CD8-positive, alpha-beta memory T cell (primary cell): ENCODE data around the gene UNC5B. TPM values are rescaled to one million over a fixed set of nuclear protein-coding genes. Genes with fewer than 3 reads are reported as not detected.
"Not testable (repeated sequence)": the region's sequence is repeated elsewhere in the genome, so short reads cannot be mapped to it uniquely, and the experiment has no call there.

Experiments
- CTCF ChIA-PET: fragments of 350-600 bp; sonication (Branson Sonifier 250); formaldehyde crosslinking; loops from one replicate; lab custom pipeline; 2021; ENCODE audit warnings: antibody characterized with exemption; lab: Charles Lee
- POLR2A ChIA-PET: fragments of 350-600 bp; sonication (Branson Sonifier 250); formaldehyde crosslinking; loops from one replicate; lab custom pipeline; 2021; ENCODE audit warnings: antibody characterized with exemption; lab: Charles Lee
- DNase-seq, 5 donors: peaks; one replicate each; pipeline versions ENCODE4 v3.0.0 to v3.0.0-alpha.2; 2020 to 2022; ENCODE audit warnings: mixed read lengths in 1 of 5
- H3K27ac ChIP-seq: one replicate; pipeline ENCODE4 v1.7.0; 2013; ENCODE audit warnings: low read depth, mild to moderate bottlenecking, low read length, moderate library complexity
- H3K27me3 ChIP-seq: 2 replicates; pipeline ENCODE4 v1.7.0; 2013; ENCODE audit warnings: low read length, mild to moderate bottlenecking; ENCODE audit not compliant: insufficient read depth, poor library complexity, severe bottlenecking
- H3K36me3 ChIP-seq: 2 replicates; pipeline ENCODE4 v1.7.0; 2013; ENCODE audit warnings: mild to moderate bottlenecking, low read length, moderate library complexity; ENCODE audit not compliant: insufficient read depth
- H3K4me1 ChIP-seq: 2 replicates; pipeline ENCODE4 v1.7.0; 2013; ENCODE audit warnings: mild to moderate bottlenecking, low read length, moderate library complexity; ENCODE audit not compliant: insufficient read depth
- H3K4me3 ChIP-seq: 2 replicates; pipeline ENCODE4 v1.7.0; 2013; ENCODE audit warnings: mild to moderate bottlenecking, low read length
- H3K9me3 ChIP-seq: 2 replicates; pipeline ENCODE4 v1.7.0; 2013; ENCODE audit warnings: mild to moderate bottlenecking, low read length
- H3K27ac Mint-ChIP-seq, 8 donors: one replicate each; pipeline ENCODE4 v1.8.0; 2020 to 2021; ENCODE audit warnings: mixed read lengths in 8 of 8, mild to moderate bottlenecking in 6 of 8, inconsistent platforms in 3 of 8, moderate library complexity in 3 of 8
- H3K27me3 Mint-ChIP-seq, 2 donors: one replicate each; pipeline ENCODE4 v1.8.0; 2020 to 2021; ENCODE audit warnings: mixed read lengths in 2 of 2, mild to moderate bottlenecking in 1 of 2, moderate library complexity in 1 of 2
- H3K36me3 Mint-ChIP-seq, 3 donors: one replicate each; pipeline ENCODE4 v1.8.0; 2020 to 2021; ENCODE audit warnings: mixed read lengths in 3 of 3, inconsistent platforms in 1 of 3, mild to moderate bottlenecking in 1 of 3
- H3K4me1 Mint-ChIP-seq, 3 donors: one replicate each; pipeline ENCODE4 v1.8.0; 2020 to 2021; ENCODE audit warnings: mixed read lengths in 3 of 3, inconsistent platforms in 1 of 3, mild to moderate bottlenecking in 1 of 3
- H3K4me3 Mint-ChIP-seq, 7 donors: one replicate each; pipeline ENCODE4 v1.8.0; 2020 to 2021; ENCODE audit warnings: mixed read lengths in 7 of 7, mild to moderate bottlenecking in 6 of 7, moderate library complexity in 4 of 7, inconsistent platforms in 2 of 7
- H3K9me3 Mint-ChIP-seq, 5 donors: one replicate each; pipeline ENCODE4 v1.8.0; 2020 to 2022; ENCODE audit warnings: mixed read lengths in 5 of 5, mild to moderate bottlenecking in 3 of 5, moderate library complexity in 2 of 5, inconsistent platforms in 1 of 5
- polyA plus RNA-seq: library from polyadenylated mRNA; unstranded; fragments of 300-500 nt; fragmentation: Illumina TruSeq; gene quantifications from one replicate; pipeline ENCODE4 v1.2.3, GENCODE V29; 2021
- total RNA-seq, 2 experiments: library from RNA; stranded (reverse); gene quantifications; one replicate each; pipeline ENCODE4 v1.2.3, GENCODE V29; 2021

UNC5B gene
- total and polyA plus RNA-seq, 3 experiments from 2014 or later = 0.06 to 0.13 (median 0.11) TPM

- Mint-ChIP-seq H3K36me3 (no peaks in the 10 kb centered on the region), H3K27ac (no peak overlapping the region), H3K27me3 (peaks cover 13 to 19% of the 10 kb centered on the region in 2 donors), H3K9me3 (no peaks in the 10 kb centered on the region), H3K4me3 (no peak overlapping the region), H3K4me1 (no peaks in the 10 kb centered on the region)
- H3K4me3 ChIP-seq = no peak overlapping the region
- no peaks in the 10 kb centered on the region for H3K27me3 ChIP-seq
- no peaks in the 10 kb centered on the region for H3K9me3 ChIP-seq
- ChIA-PET POLR2A (no interaction called here), CTCF (interaction anchor here (1.6 kb wide), 1 partner anchor 602 kb away, joined by 4 read pairs; no protein-coding TSS in a partner anchor)
- no peaks in the 10 kb centered on the region for H3K4me1 ChIP-seq
- no peak overlapping the region for H3K27ac ChIP-seq
- no peak for DNase-seq
- H3K36me3 ChIP-seq = no peaks in the 10 kb centered on the region
These were observed 81.2 kb downstream of the UNC5B start for GRCh38 chr10:71293446-71294084.

- Mint-ChIP-seq H3K27ac (no peak overlapping the region), H3K4me3 (peak overlapping the region in 1 of 7 donors; percentile 24), H3K4me1 (no peaks in the 10 kb centered on the region), H3K36me3 (no peaks in the 10 kb centered on the region), H3K9me3 (no peaks in the 10 kb centered on the region), H3K27me3 (peaks cover 13 to 21% of the 10 kb centered on the region in 2 donors)
- DNase-seq = no peak
- Histone ChIP-seq H3K36me3 (no peaks in the 10 kb centered on the region), H3K4me1 (no peaks in the 10 kb centered on the region), H3K27me3 (no peaks in the 10 kb centered on the region), H3K4me3 (no peak overlapping the region), H3K27ac (no peak overlapping the region), H3K9me3 (no peaks in the 10 kb centered on the region)
- ChIA-PET POLR2A (no interaction called here), CTCF (no interaction called here)
These were observed 81.8 kb downstream of the UNC5B start for GRCh38 chr10:71294091-71294561.

GRCh38 chr10:71294856-71295255, 82.5 kb downstream of the UNC5B start:
- CTCF ChIA-PET = no interaction called here
- Histone ChIP-seq H3K4me1 (no peaks in the 10 kb centered on the region), H3K36me3 (no peaks in the 10 kb centered on the region), H3K4me3 (no peak overlapping the region), H3K27ac (no peak overlapping the region), H3K27me3 (no peaks in the 10 kb centered on the region), H3K9me3 (no peaks in the 10 kb centered on the region)
- Mint-ChIP-seq H3K27ac (no peak overlapping the region), H3K36me3 (no peaks in the 10 kb centered on the region), H3K27me3 (peaks cover 12 to 26% of the 10 kb centered on the region in 2 donors), H3K4me1 (no peaks in the 10 kb centered on the region), H3K4me3 (no peak overlapping the region), H3K9me3 (no peaks in the 10 kb centered on the region)
- POLR2A ChIA-PET = no interaction called here
- DNase-seq = no peak

- POLR2A ChIA-PET = no interaction called here
- H3K27me3 Mint-ChIP-seq = peaks cover 12 to 29% of the 10 kb centered on the region in 2 donors
- H3K4me1 Mint-ChIP-seq = no peaks in the 10 kb centered on the region
- Histone ChIP-seq H3K4me1 (no peaks in the 10 kb centered on the region), H3K27ac (no peak overlapping the region), H3K36me3 (no peaks in the 10 kb centered on the region), H3K4me3 (no peak overlapping the region), H3K9me3 (no peaks in the 10 kb centered on the region), H3K27me3 (no peaks in the 10 kb centered on the region)
- H3K27ac Mint-ChIP-seq = no peak overlapping the region
- CTCF ChIA-PET = no interaction called here
- DNase-seq = peak in 1 of 5 donors; percentile 19
- H3K9me3 Mint-ChIP-seq = no peaks in the 10 kb centered on the region
- H3K36me3 Mint-ChIP-seq = no peaks in the 10 kb centered on the region
- no peak overlapping the region for H3K4me3 Mint-ChIP-seq
These were observed 83.3 kb downstream of the UNC5B start for GRCh38 chr10:71295641-71296040.

GRCh38 chr10:71296086-71296485, 83.7 kb downstream of the UNC5B start:
- CTCF ChIA-PET = no interaction called here
- no peaks in the 10 kb centered on the region for H3K9me3 Mint-ChIP-seq
- Histone ChIP-seq H3K36me3 (no peaks in the 10 kb centered on the region), H3K27ac (no peak overlapping the region), H3K4me3 (no peak overlapping the region), H3K4me1 (no peaks in the 10 kb centered on the region), H3K9me3 (no peaks in the 10 kb centered on the region), H3K27me3 (no peaks in the 10 kb centered on the region)
- no peak overlapping the region for H3K4me3 Mint-ChIP-seq
- H3K4me1 Mint-ChIP-seq = no peaks in the 10 kb centered on the region
- POLR2A ChIA-PET = no interaction called here
- peak in 1 of 5 donors; percentile 23 for DNase-seq
- H3K36me3 Mint-ChIP-seq = no peaks in the 10 kb centered on the region
- H3K27ac Mint-ChIP-seq = no peak overlapping the region
- peaks cover 12 to 29% of the 10 kb centered on the region in 2 donors for H3K27me3 Mint-ChIP-seq

GRCh38 chr10:71296811-71297210, 84.4 kb downstream of the UNC5B start:
- DNase-seq = peak in 1 of 5 donors; percentile 22
- peaks cover 12 to 29% of the 10 kb centered on the region in 2 donors for H3K27me3 Mint-ChIP-seq
- H3K27me3 ChIP-seq, H3K4me1 ChIP-seq, H3K27ac Mint-ChIP-seq, CTCF ChIA-PET, H3K36me3 Mint-ChIP-seq, H3K36me3 ChIP-seq, H3K4me1 Mint-ChIP-seq, H3K27ac ChIP-seq, H3K9me3 Mint-ChIP-seq, H3K4me3 Mint-ChIP-seq, POLR2A ChIA-PET, H3K9me3 ChIP-seq, H3K4me3 ChIP-seq: not testable (repeated sequence)

- Histone ChIP-seq H3K36me3 (no peaks in the 10 kb centered on the region), H3K9me3 (no peaks in the 10 kb centered on the region), H3K4me1 (no peaks in the 10 kb centered on the region), H3K27ac (no peak overlapping the region), H3K27me3 (no peaks in the 10 kb centered on the region), H3K4me3 (no peak overlapping the region)
- peak in 1 of 5 donors; percentile 29 for DNase-seq
- no peak overlapping the region for H3K27ac Mint-ChIP-seq
- no peaks in the 10 kb centered on the region for H3K36me3 Mint-ChIP-seq
- peaks cover 15 to 34% of the 10 kb centered on the region in 2 donors for H3K27me3 Mint-ChIP-seq
- ChIA-PET POLR2A (no interaction called here), CTCF (no interaction called here)
- H3K4me3 Mint-ChIP-seq = no peak overlapping the region
- H3K9me3 Mint-ChIP-seq = no peaks in the 10 kb centered on the region
- no peaks in the 10 kb centered on the region for H3K4me1 Mint-ChIP-seq
These were observed 85.0 kb downstream of the UNC5B start for GRCh38 chr10:71297343-71297742.

GRCh38 chr10:71299071-71299785, 86.9 kb downstream of the UNC5B start:
- no peak overlapping the region for H3K27ac Mint-ChIP-seq
- no peaks in the 10 kb centered on the region for H3K36me3 Mint-ChIP-seq
- no peaks in the 10 kb centered on the region for H3K36me3 ChIP-seq
- peaks cover 15 to 41% of the 10 kb centered on the region in 2 donors for H3K27me3 Mint-ChIP-seq
- no peaks in the 10 kb centered on the region for H3K9me3 ChIP-seq
- no peaks in the 10 kb centered on the region for H3K9me3 Mint-ChIP-seq
- POLR2A ChIA-PET = no interaction called here
- CTCF ChIA-PET = no interaction called here
- no peak overlapping the region for H3K4me3 Mint-ChIP-seq
- peak in 1 of 5 donors; percentile 28 for DNase-seq
- no peaks in the 10 kb centered on the region for H3K27me3 ChIP-seq
- no peaks in the 10 kb centered on the region for H3K4me1 Mint-ChIP-seq
- no peaks in the 10 kb centered on the region for H3K4me1 ChIP-seq
- H3K27ac ChIP-seq = no peak overlapping the region
- H3K4me3 ChIP-seq = no peak overlapping the region
